Right renal pelvis (tissue), 4 donors: ENCODE results near the gene DLGAP4. TPM values are rescaled to one million over a fixed set of nuclear protein-coding genes. Genes with fewer than 3 reads are reported as not detected.

Experiments
- DNase-seq, 4 donors: peaks; one replicate each; pipeline ENCODE4 v3.0.0-alpha.2; 2013; ENCODE audit warnings: low read depth in 4 of 4, low spot score in 3 of 4, missing footprints in 1 of 4
- polyA plus RNA-seq, 4 donors: library from polyadenylated mRNA; unstranded; fragments of 120-200 nt; gene quantifications; one replicate each; pipeline ENCODE4 v1.2.1, GENCODE V29; 2013; ENCODE audit not compliant: insufficient read length in 4 of 4

DLGAP4 gene
- polyA plus RNA-seq, 4 donors: 57.6 to 71.2 (median 62.1) TPM

DNA sequence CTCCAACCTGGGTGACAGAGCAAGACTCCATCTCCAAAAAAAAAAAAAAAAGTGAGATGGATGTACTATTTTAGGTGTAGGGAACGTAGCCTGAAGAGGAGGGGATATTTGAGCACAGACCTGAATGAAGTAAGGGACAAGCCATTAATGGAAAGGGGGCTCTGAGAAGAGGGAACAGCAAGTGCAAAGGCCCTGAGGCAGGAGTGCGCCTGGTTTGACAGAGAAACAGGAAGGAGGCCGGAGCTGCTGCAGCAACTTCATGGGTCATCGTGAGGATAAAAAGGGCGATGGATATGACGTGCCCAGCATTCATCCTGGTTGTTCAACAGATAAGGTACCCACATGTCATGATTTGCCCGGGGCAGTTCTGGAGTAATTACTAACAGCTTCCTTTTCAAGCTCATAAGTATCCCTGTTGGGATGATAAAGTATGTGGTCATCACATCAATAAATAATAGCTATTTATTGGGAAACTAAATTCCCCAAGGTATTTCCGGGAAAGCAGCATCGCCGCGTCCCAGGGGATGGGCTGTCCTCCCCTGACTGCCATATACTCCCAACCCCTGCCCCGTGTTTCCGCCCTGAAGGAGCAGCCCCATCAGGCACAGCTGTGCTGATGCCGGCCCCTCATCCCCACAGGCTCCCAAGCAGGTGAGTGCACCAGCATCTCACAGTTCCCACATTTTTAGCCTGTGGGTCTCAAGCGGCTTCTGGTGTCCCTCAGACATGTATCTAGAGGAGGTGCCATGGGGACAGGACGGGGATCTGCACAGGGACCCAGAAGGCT, 43.4 kb downstream of the DLGAP4 start:
- DNase-seq: no peak

DNA sequence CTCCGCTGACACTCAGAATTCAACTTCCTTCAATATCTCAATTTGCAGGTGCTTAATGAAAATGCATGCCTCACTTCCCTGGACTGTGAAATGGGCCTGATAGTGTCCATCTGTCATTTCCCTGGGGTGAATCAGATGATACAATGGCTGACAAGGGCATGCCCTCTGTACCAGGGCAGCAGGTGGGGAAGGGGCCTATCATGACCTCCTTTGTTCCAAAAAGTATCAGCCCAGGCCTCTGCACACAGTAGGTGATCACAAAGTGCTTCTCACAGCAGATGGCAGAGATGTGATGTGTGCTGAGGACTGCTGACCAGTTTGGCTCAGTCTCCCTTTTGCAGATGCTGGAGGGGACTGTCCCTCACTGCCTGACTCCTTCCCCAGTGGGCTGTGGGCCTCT, 44.3 kb downstream of the DLGAP4 start:
- no peak for DNase-seq

- no peak for DNase-seq
These were observed 45.8 kb downstream of the DLGAP4 start for GRCh38 chr20:36351937-36352336.

DNA sequence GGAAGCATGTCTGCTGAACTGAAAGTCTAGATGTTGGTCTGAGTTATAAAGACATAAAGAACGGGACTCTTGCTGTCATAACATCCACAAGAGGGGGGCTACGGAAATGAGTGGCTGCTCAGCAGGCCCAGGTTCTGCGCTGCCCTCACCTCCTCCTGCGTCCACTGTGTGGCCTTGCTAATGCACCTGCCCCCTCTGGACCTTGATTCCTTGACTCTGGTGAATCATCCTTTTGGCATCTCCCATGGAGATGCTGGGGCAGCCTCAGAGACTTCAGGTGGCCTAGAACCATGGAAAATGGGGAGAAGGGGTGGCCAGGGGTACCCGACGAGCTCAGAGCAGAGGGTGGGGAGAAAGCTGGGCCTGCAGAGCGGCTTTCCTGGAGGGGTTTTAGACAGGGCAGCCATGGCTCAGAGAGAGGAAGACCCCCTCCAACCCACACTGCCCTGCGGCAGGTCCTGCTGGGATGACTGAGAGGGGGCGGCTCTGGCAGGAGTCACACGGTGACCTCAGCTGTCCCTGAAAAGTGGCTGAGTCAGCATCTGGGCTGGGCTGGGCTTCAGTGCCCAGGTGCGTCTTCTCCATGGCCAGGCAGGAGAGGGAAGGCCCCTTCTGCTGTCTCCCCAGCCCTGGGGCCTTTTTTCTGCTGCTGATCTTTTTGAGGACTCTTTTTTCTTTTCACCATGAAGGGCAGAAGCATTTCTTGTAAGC, 46.9 kb downstream of the DLGAP4 start:
- DNase-seq: no peak

GRCh38 chr20:36353740-36354139, 47.6 kb downstream of the DLGAP4 start:
- no peak for DNase-seq

DNA sequence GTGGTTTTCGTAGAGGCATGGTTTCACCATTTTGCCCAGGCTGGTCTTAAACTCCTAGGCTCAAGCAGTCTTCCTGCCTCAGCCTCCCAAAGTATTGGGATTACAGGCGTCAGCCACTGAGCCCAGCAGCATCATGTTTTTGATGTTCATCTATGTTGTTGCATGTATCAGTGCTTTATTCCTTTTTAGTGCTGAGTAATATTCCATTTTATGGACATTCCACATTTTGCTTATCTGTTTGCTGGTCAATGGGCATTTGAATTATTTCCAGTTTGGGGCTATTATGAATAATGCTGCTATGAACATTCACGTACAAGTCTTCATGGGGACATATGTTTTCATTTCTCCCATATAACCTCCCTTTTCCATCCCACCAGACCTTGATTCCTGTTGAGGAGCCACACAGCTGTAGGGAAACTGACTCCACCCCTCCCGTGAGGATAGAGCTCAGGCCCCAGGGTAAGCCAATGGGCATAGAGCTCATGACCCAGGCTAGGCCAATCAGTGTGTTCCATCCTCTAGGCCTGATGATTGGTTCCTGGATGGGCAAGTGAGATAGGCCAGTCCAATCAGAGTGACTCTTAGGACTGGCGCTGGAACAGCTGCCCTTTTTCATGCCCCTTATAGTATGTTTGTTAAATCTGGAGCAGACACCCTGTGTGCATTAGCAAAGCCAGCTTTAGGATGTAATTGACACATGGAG, 49.5 kb downstream of the DLGAP4 start:
- no peak for DNase-seq

DNA sequence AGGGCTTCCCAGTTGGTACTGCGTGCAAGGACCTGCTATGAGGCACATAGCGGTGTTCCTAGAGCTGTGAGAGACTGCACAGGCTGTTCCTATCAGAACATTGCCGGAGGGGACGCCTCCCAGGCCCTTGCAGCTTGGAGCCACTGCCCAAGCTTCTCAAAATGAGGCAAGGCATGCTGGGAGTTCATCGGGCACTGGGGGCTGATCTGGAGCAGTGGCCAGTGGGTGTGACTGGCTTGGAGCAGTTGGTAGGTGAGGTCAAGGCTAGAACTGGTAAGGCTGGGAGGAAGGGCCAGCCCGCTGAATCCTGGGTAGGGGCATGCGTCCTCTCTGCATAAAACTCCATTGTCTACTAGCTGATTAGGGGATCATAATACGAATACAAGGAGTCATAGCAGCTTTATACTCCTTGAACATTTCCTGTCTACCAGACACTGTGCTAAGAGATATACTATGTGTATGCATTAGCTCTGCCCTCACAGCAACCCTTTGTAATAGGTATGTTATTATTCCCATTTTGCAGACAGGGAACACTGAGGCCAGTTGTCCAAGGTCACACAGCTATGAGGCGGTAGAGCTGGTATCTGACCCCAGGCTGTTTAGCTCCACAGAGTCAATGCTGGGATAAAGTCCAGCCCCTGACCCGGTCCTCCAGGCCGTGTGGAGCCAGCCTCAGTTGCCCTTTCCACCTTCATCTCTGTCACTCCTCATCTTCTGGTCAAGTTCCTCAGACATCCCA, 53.7 kb downstream of the DLGAP4 start:
- DNase-seq: no peak

- DNase-seq: no peak
These were observed 54.3 kb downstream of the DLGAP4 start for GRCh38 chr20:36360429-36360828.

GRCh38 chr20:36361406-36361805, 55.3 kb downstream of the DLGAP4 start:
- DNase-seq: no peak

GRCh38 chr20:36362261-36362660, 56.1 kb downstream of the DLGAP4 start:
- DNase-seq: no peak

DNA sequence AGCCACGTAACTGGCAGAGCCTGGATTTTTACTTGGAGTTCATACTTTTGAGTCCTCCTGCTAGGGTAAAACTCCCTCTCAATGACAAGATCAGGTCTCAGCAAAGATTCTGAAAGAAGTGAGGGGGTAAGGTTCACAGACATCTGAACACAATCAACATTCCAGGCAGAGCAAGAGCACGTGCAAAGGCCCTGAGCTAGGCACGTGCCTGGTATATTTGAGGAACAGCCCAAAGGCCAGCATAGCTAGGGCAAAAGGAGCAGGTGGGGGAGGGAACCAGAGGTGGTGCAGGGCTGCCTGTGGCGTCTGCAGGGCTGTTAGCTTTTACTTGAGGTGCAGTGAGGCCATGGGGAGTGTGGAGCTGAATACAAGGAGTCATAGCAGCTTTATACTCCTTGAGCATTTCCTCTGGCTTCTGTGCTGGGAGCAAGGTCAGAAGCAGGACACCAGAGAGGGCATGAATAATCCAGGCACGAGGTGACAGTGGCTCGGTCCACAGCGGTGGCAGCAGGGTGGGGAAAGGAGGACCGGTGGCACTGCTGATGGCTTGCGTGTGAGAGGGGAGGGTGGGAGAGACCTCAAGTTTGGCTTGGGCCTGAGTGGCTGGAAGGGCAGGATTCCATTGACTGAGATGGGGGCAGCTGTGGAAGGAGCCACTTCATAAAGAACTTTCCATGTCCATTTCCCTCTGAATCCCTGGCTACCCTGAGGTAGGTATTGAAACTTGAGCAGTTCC, 57.0 kb downstream of the DLGAP4 start:
- DNase-seq: no peak

- no peak for DNase-seq
These were observed 58.4 kb downstream of the DLGAP4 start for GRCh38 chr20:36364506-36364905.

GRCh38 chr20:36366623-36367369, 60.7 kb downstream of the DLGAP4 start:
- no peak for DNase-seq

- DNase-seq: no peak
These were observed 61.2 kb downstream of the DLGAP4 start for GRCh38 chr20:36367370-36367745.

DNA sequence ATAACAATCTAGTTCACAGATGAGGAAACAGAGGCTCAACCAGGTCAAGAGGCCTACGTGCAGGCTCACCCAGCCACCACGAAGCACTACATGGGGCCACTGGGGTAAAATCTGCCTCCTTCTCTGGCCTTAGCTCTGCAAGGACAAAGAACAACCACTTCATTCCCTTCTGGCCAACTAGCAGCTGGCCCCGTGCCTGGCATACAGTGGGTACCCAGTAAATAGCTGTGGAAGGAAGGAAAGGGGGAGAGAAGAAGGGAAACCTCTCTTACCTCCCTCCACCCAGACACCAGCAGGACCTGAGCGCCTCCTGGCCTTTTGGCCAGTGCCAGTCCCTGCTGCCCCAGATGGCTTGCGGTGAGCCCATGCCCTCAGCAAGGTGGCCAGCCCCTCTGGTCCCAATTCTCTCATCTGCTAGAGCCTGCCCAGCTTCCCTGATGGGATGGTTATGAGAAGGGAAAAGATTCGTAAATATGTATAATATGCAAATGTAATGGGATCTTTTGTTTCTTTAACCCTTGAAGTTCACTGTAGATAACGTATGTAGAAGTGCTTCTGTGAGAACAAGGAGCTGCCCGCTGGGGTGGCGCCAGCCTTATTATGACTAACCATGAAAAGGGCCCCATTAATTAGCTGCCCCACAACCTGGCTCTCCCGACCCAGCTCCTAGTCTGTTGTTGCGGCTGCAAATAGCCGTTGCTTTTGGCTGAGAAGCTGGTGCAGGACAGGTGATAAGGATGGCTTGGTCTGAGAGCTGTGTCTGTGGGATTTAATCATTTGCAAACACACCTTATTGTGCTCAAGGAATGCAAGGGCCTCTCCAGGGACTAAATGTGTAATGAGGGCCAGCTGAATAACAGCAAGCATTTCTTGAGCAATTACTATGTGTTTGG, 62.0 kb downstream of the DLGAP4 start:
- DNase-seq: no peak

DNA sequence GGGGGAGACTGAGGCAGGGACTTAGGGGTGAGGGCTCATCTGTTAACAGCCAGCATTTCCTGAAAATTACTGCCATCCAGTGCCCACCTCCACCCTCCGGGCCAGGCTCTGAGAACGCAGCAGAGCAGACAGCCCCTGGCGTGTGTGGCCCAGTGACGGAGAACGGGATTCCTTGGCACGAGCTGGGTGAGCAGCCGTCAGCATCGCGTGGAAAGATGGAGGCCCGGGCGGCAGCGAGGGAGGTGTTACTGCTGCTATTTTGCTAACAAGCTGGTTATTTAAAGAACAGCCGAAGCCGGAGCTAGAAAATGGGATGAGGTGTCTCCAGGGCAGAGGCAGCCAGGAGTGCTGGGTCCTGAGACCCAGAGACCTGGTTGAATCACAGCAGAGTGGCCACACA, 62.7 kb downstream of the DLGAP4 start:
- no peak for DNase-seq

GRCh38 chr20:36369739-36370138, 63.6 kb downstream of the DLGAP4 start:
- no peak for DNase-seq

- DNase-seq: no peak
These were observed 65.1 kb downstream of the DLGAP4 start for GRCh38 chr20:36370991-36371790.
